ENCODE measurements around the gene ELMO2. TPM values are rescaled to one million over a fixed set of nuclear protein-coding genes. Genes with fewer than 3 reads are reported as not detected.

The ELMO2 gene
- total RNA-seq, 3 donors from 2014 or later, result 31.6 to 46.4 (median 42.6) TPM

GRCh38 chr20:46331611-46332361 is 74.6 kb downstream of the ELMO2 start:
- DNase-seq, result no peak
- Mint-ChIP-seq H3K4me3 (no peak overlapping the region), H3K9me3 (no peaks in the 10 kb centered on the region), H3K36me3 (ENCODE audit: insufficient read depth) (no peaks in the 10 kb centered on the region), H3K27me3 (ENCODE audit: low read depth) (peaks cover 42% of the 10 kb centered on the region), H3K4me1 (ENCODE audit: low read depth) (no peaks in the 10 kb centered on the region)
- no peak for ATAC-seq

GRCh38 chr20:46330831-46331371 is 75.5 kb downstream of the ELMO2 start:
- DNase-seq, result no peak
- Mint-ChIP-seq H3K4me3 (no peak overlapping the region), H3K27me3 (ENCODE audit: low read depth) (peaks cover 40% of the 10 kb centered on the region), H3K4me1 (ENCODE audit: low read depth) (no peaks in the 10 kb centered on the region), H3K36me3 (ENCODE audit: insufficient read depth) (no peaks in the 10 kb centered on the region), H3K9me3 (no peaks in the 10 kb centered on the region)
- ATAC-seq, result no peak

DNA sequence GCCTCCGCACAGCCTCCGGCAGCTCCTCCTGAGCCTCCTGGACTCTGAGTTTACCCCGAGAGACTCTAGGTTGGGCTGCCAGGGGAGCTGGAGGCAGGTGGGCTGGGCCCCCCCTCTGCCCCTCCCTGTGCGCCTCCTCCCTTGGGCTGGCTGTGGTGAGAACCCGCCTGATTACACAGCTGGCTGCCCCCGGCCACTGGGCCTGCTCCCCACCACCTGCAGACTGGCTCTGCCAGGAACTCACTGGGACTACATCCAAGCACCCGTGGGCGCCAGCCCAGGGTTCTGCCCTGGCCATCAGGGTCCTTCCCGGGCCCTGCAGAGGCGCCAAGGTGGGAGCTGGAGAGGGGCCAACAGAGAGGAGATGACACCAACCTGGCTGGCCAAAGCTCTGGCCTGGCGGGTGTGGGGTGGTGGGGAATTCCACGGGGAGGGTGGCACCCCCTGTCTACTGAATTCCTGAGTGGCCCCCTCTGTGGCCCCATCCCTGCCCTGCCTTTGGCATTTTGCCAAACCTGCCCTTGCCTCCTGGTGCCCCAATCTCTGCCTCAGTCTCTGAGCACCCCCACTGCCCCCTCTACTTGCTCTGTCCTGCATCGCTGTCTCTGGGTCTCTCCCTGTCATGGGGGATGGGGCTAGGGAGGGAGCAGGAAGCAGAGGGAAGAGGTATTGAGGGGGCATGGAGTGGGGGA is 76.2 kb downstream of the ELMO2 start:
- Mint-ChIP-seq H3K36me3 (ENCODE audit: insufficient read depth) (no peaks in the 10 kb centered on the region), H3K27me3 (ENCODE audit: low read depth) (peaks cover 37% of the 10 kb centered on the region), H3K9me3 (no peaks in the 10 kb centered on the region), H3K4me3 (no peak overlapping the region), H3K4me1 (ENCODE audit: low read depth) (no peaks in the 10 kb centered on the region)
- ATAC-seq (no peak), DNase-seq (no peak)

GRCh38 chr20:46328200-46328882 is 78.1 kb downstream of the ELMO2 start:
- Mint-ChIP-seq H3K4me3 (no peak overlapping the region), H3K27me3 (ENCODE audit: low read depth) (peaks cover 32% of the 10 kb centered on the region), H3K9me3 (no peaks in the 10 kb centered on the region), H3K4me1 (ENCODE audit: low read depth) (no peaks in the 10 kb centered on the region), H3K36me3 (ENCODE audit: insufficient read depth) (no peaks in the 10 kb centered on the region)
- no peak for DNase-seq
- no peak for ATAC-seq

- Mint-ChIP-seq H3K4me1 (ENCODE audit: low read depth) (no peaks in the 10 kb centered on the region), H3K36me3 (ENCODE audit: insufficient read depth) (no peaks in the 10 kb centered on the region), H3K9me3 (no peaks in the 10 kb centered on the region), H3K4me3 (no peak overlapping the region), H3K27me3 (ENCODE audit: low read depth) (peaks cover 32% of the 10 kb centered on the region)
- ATAC-seq (no peak), DNase-seq (no peak)
These were observed 78.9 kb downstream of the ELMO2 start for GRCh38 chr20:46327557-46327956.

DNA sequence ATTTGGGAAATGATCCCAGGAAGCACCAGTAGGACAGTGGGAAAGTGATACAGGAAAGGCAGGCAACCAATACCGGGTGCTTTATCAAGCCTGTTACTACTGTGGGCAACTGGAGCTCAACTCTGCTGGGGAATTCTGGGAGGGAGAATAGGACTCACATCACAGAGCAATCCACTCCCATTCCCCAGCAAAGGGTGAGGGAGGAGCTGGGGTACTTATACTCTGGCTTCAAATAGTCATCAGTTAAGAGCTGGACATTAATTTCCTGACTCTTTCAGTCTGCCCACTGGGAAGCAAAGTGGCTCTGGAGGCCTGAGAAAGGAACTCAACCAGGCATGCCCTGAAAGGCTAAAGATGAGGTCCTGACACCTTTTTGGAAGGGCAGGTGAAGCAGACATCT is 80.6 kb downstream of the ELMO2 start:
- no peaks in the 10 kb centered on the region for H3K4me1 Mint-ChIP-seq (ENCODE audit: low read depth)
- ATAC-seq (no peak), DNase-seq (no peak)
- H3K4me3 Mint-ChIP-seq, result no peak overlapping the region
- no peaks in the 10 kb centered on the region for H3K9me3 Mint-ChIP-seq
- H3K36me3 Mint-ChIP-seq (ENCODE audit: insufficient read depth), result no peaks in the 10 kb centered on the region
- H3K27me3 Mint-ChIP-seq (ENCODE audit: low read depth), result peaks cover 26% of the 10 kb centered on the region

GRCh38 chr20:46324960-46325703 is 81.3 kb downstream of the ELMO2 start:
- DNase-seq, result no peak
- Mint-ChIP-seq H3K9me3 (no peaks in the 10 kb centered on the region), H3K36me3 (ENCODE audit: insufficient read depth) (no peaks in the 10 kb centered on the region), H3K27me3 (ENCODE audit: low read depth) (peaks cover 25% of the 10 kb centered on the region), H3K4me3 (no peak overlapping the region), H3K4me1 (ENCODE audit: low read depth) (no peaks in the 10 kb centered on the region)
- ATAC-seq, result no peak

DNA sequence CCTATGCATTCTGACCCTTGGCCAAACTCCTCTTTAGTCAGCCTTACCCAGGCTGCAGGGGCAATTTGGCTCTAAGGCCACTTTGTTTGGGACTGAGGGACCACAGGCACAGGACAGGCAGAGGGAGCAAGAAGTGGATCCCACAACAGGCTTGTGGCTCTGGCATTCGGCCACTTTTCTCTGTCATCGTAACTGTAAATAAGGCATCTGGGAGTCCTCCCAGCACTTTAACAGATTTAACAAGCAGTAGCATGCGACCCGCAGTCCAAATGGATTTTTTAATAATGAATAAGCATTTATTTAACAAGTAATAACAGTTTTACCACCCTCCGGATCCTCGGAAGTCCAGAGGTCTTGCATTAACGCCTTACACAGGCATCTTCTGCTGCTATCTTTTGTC is 82.0 kb downstream of the ELMO2 start:
- ATAC-seq (no peak), DNase-seq (no peak)
- Mint-ChIP-seq H3K9me3 (no peaks in the 10 kb centered on the region), H3K4me1 (ENCODE audit: low read depth) (no peaks in the 10 kb centered on the region), H3K27me3 (ENCODE audit: low read depth) (peaks cover 23% of the 10 kb centered on the region), H3K4me3 (no peak overlapping the region), H3K36me3 (ENCODE audit: insufficient read depth) (no peaks in the 10 kb centered on the region)

DNA sequence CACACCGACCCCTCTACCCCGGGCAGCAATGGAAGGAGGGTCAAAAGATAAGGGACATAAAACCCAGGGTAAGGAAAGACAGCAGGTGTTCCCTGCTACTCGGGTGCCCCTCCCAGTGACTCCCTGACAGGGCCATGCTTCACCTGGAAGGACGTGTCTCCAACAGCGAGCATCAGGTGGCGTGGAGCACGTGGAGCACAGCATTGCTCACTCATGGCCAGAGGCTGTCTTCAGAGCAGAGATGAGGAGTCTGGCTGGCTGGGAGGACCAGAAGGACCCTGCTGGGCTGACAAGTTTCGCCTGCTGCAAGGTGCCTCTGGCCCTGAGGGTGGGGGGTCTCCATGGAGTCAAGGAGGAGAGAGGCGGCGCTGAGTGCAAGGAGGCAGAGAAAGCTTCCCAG is 82.9 kb downstream of the ELMO2 start:
- no peaks in the 10 kb centered on the region for H3K4me1 Mint-ChIP-seq (ENCODE audit: low read depth)
- no peaks in the 10 kb centered on the region for H3K9me3 Mint-ChIP-seq
- no peak overlapping the region for H3K4me3 Mint-ChIP-seq
- no peak for ATAC-seq
- no peaks in the 10 kb centered on the region for H3K36me3 Mint-ChIP-seq (ENCODE audit: insufficient read depth)
- no peak for DNase-seq
- peaks cover 24% of the 10 kb centered on the region for H3K27me3 Mint-ChIP-seq (ENCODE audit: low read depth)

GRCh38 chr20:46322641-46323040 is 83.8 kb downstream of the ELMO2 start:
- DNase-seq (no peak), ATAC-seq (no peak)
- Mint-ChIP-seq H3K4me3 (no peak overlapping the region), H3K36me3 (ENCODE audit: insufficient read depth) (no peaks in the 10 kb centered on the region), H3K9me3 (no peaks in the 10 kb centered on the region), H3K27me3 (ENCODE audit: low read depth) (peaks cover 24% of the 10 kb centered on the region), H3K4me1 (ENCODE audit: low read depth) (no peaks in the 10 kb centered on the region)

GRCh38 chr20:46317685-46318177 is 88.7 kb downstream of the ELMO2 start:
- H3K4me3 Mint-ChIP-seq, result no peak overlapping the region
- no peaks in the 10 kb centered on the region for H3K36me3 Mint-ChIP-seq (ENCODE audit: insufficient read depth)
- ATAC-seq, result no peak
- H3K9me3 Mint-ChIP-seq, result no peaks in the 10 kb centered on the region
- H3K27me3 Mint-ChIP-seq (ENCODE audit: low read depth), result peaks cover 62% of the 10 kb centered on the region
- no peak for DNase-seq
- no peaks in the 10 kb centered on the region for H3K4me1 Mint-ChIP-seq (ENCODE audit: low read depth)

- Mint-ChIP-seq H3K4me1 (ENCODE audit: low read depth) (peaks cover under 1% of the 10 kb centered on the region), H3K36me3 (ENCODE audit: insufficient read depth) (no peaks in the 10 kb centered on the region), H3K27me3 (ENCODE audit: low read depth) (peaks cover 60% of the 10 kb centered on the region), H3K4me3 (no peak overlapping the region), H3K9me3 (no peaks in the 10 kb centered on the region)
- ATAC-seq, result no peak
- DNase-seq, result no peak
These were observed 89.3 kb downstream of the ELMO2 start for GRCh38 chr20:46316984-46317684.

Measured in activated T-cell treated with anti-CD3 and anti-CD28 coated beads, Interleukin-2, amount 50 U/mL, for 4 hours (primary cell).